ENCODE results near the gene BMPER. TPM values are rescaled to one million over a fixed set of nuclear protein-coding genes. Genes with fewer than 3 reads are reported as not detected.

Gene BMPER
- total RNA-seq, 4 donors from 2014 or later = 3.1 to 33.3 (median 8.0) TPM

DNA sequence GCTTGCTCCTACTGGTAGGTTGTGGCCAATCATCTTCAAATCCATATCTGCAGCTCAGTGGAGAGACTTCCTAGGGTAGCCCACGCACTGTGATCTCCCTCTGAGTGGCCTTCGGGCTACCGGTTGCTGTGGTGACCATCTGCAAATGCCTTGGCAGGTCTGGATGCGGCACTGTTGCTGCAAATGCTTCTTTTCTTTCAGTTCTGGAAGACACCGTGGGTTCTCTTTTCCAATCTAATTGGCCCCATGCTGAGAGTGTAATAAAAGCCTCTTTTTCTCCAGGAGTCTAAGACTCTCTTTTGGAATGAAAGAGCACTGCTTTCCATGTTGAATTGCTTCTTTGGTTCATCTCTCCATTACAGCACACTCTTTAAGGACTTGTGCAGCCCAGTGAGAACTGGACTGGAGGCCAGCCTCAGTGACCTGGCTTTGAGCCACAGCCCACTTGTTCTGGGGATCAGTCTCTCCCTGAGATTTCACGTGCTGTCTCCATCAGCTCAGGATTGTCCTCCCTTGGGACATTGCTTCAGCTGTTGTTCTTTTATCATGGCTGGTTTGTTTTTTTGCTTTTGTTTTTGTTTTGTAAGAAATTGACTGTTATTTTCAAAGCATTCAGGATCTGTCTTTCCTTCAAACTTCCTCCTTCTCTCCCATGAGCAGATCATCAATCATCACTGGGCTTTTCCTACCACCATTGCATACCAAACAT lies 286.6 kb downstream of the BMPER start:
- TF ChIP-seq, protein P1, sequence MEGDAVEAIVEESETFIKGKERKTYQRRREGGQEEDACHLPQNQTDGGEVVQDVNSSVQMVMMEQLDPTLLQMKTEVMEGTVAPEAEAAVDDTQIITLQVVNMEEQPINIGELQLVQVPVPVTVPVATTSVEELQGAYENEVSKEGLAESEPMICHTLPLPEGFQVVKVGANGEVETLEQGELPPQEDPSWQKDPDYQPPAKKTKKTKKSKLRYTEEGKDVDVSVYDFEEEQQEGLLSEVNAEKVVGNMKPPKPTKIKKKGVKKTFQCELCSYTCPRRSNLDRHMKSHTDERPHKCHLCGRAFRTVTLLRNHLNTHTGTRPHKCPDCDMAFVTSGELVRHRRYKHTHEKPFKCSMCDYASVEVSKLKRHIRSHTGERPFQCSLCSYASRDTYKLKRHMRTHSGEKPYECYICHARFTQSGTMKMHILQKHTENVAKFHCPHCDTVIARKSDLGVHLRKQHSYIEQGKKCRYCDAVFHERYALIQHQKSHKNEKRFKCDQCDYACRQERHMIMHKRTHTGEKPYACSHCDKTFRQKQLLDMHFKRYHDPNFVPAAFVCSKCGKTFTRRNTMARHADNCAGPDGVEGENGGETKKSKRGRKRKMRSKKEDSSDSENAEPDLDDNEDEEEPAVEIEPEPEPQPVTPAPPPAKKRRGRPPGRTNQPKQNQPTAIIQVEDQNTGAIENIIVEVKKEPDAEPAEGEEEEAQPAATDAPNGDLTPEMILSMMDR (IDR thresholded peaks at IDR 0.05) = no peak
- no peak for TF ChIP-seq POLR2A (IDR thresholded peaks at IDR 0.05)
- TF ChIP-seq EP300 (IDR thresholded peaks at IDR 0.05) = no peak
- H3K27ac ChIP-seq = no peak overlapping the region
- no peaks in the 10 kb centered on the region for H3K36me3 ChIP-seq
- DNase-seq (ENCODE audit: low spot score in 2 of 2) = no peak
- WGBS, 2 donors = 44 to 47% methylated on average over 6 of the region's 6 CpGs
- no peaks in the 10 kb centered on the region for H3K4me1 ChIP-seq
- no peaks in the 10 kb centered on the region for H3K9me3 ChIP-seq
- H3K4me3 ChIP-seq = no peak overlapping the region
- H3K27me3 ChIP-seq = no peaks in the 10 kb centered on the region

DNA sequence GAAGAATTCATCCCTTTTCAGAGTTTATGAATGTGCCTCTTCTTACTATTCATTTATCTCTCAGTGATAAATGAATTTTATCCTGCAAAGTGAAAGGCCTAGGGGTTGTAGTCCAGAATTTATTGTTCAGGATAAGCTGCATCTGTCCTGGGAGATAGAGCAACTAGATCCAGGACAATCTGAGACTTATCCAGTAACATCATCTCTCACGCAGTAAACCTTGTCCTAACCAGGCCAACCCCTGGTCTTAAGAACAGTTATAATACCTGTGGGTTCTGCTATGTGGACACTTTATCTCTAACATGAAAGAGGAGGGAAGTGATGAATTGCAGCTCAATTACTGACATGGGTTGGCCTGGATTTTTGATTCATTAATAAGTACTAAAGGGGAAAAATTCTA lies 287.6 kb downstream of the BMPER start:
- Histone ChIP-seq H3K4me3 (no peak overlapping the region), H3K36me3 (no peaks in the 10 kb centered on the region), H3K9me3 (no peaks in the 10 kb centered on the region), H3K27ac (no peak overlapping the region), H3K27me3 (no peaks in the 10 kb centered on the region), H3K4me1 (no peaks in the 10 kb centered on the region)
- DNase-seq (ENCODE audit: low spot score in 2 of 2) = no peak
- WGBS, 2 donors = 87 to 96% methylated on average over 1 of the region's 1 CpG
- no peak for TF ChIP-seq EP300 (IDR thresholded peaks at IDR 0.05)
- TF ChIP-seq POLR2A (IDR thresholded peaks at IDR 0.05) = no peak

DNA sequence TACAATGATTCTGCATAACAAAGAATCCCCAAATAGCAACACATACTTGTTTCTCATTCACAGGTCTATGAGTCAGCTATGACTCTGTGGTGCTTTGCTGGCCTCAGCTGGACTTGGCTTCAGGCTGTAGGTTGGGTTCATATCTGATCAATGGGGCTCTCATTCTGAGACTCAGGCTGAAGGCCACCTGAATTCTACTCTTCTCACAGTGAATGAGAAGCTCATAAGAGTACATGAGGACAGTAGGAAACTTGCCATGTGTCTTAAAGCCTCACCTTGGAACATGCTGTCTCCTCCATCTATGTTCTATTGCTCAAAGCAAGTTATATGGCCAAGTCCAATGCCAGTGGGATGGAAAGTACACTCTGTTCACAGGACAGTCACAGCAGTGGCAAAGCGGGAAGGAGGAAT lies 292.9 kb downstream of the BMPER start:
- 87 to 95% methylated on average over 1 of the region's 1 CpG for WGBS, 2 donors
- Histone ChIP-seq H3K36me3 (no peaks in the 10 kb centered on the region), H3K27me3 (no peaks in the 10 kb centered on the region), H3K9me3 (no peaks in the 10 kb centered on the region), H3K4me1 (no peaks in the 10 kb centered on the region), H3K4me3 (no peak overlapping the region), H3K27ac (no peak overlapping the region)
- TF ChIP-seq EP300 (IDR thresholded peaks at IDR 0.05) (no peak), POLR2A (IDR thresholded peaks at IDR 0.05) (no peak)
- TF ChIP-seq, protein P1 (IDR thresholded peaks at IDR 0.05) = no peak
- DNase-seq (ENCODE audit: low spot score in 2 of 2) = no peak

All from tibial nerve (tissue), 4 donors.